Measurements from ENCODE around the gene SERPIND1. TPM values are rescaled to one million over a fixed set of nuclear protein-coding genes. Genes with fewer than 3 reads are reported as not detected.

The SERPIND1 gene
- total RNA-seq, 1 donor from 2014 or later = not detected

- Mint-ChIP-seq H3K27ac (ENCODE audit: unreplicated experiment) (no peak overlapping the region), H3K4me3 (ENCODE audit: unreplicated experiment) (no peak overlapping the region)
Observed at GRCh38 chr22:20786536-20786979, 12.6 kb downstream of the SERPIND1 start.

GRCh38 chr22:20787223-20787622 lies 13.3 kb downstream of the SERPIND1 start:
- H3K27ac ChIP-seq (ENCODE audit: low read depth, low read length) = no peak overlapping the region
- no peaks in the 10 kb centered on the region for H4K20me1 ChIP-seq (ENCODE audit: insufficient read depth, low read length)
- H3K9me3 Mint-ChIP-seq (ENCODE audit: unreplicated experiment) = no peaks in the 10 kb centered on the region
- H3K36me3 ChIP-seq (ENCODE audit: insufficient read depth, low read length) = peaks cover 10% of the 10 kb centered on the region
- TF ChIP-seq CTCF (IDR thresholded peaks at IDR 0.05; ENCODE audit: insufficient read depth, low read depth, low read length) = no peak
- no peak for TF ChIP-seq EZH2 (IDR thresholded peaks at IDR 0.05; ENCODE audit: insufficient read depth, low read length)
- peaks cover 8% of the 10 kb centered on the region for H3K4me1 ChIP-seq (ENCODE audit: insufficient read depth, low read length)
- H3K27me3 Mint-ChIP-seq (ENCODE audit: low read depth, unreplicated experiment) = no peaks in the 10 kb centered on the region
- H3K4me1 Mint-ChIP-seq (ENCODE audit: low read depth, unreplicated experiment) = no peaks in the 10 kb centered on the region
- H2AFZ ChIP-seq (ENCODE audit: low read depth, low read length) = no peak overlapping the region
- no peak overlapping the region for H3K4me2 ChIP-seq (ENCODE audit: low read length)
- H3K9me3 ChIP-seq (ENCODE audit: insufficient read depth, low read depth, low read length) = no peaks in the 10 kb centered on the region
- no peak for FAIRE-seq
- no peaks in the 10 kb centered on the region for H3K79me2 ChIP-seq (ENCODE audit: insufficient read depth, low read length)
- no peak overlapping the region for H3K9ac ChIP-seq (ENCODE audit: low read length)
- H3K27me3 ChIP-seq (ENCODE audit: insufficient read depth, low read length) = no peaks in the 10 kb centered on the region
- H3K4me3 Mint-ChIP-seq (ENCODE audit: unreplicated experiment) = no peak overlapping the region
- DNase-seq (ENCODE audit: low read depth) = no peak
- H3K4me3 ChIP-seq (ENCODE audit: insufficient read depth, low read depth, low read length) = no peak overlapping the region
- peaks cover 22% of the 10 kb centered on the region for H3K36me3 Mint-ChIP-seq (ENCODE audit: low read depth, unreplicated experiment)
- H3K27ac Mint-ChIP-seq (ENCODE audit: unreplicated experiment) = no peak overlapping the region

More at GRCh38 chr22:20786536-20786979, 12.6 kb downstream of the SERPIND1 start:
- H3K4me1 ChIP-seq (ENCODE audit: insufficient read depth, low read length) = peaks cover 13% of the 10 kb centered on the region
- Mint-ChIP-seq H3K4me1 (ENCODE audit: low read depth, unreplicated experiment) (no peaks in the 10 kb centered on the region), H3K9me3 (ENCODE audit: unreplicated experiment) (no peaks in the 10 kb centered on the region), H3K36me3 (ENCODE audit: low read depth, unreplicated experiment) (peaks cover 21% of the 10 kb centered on the region), H3K27me3 (ENCODE audit: low read depth, unreplicated experiment) (no peaks in the 10 kb centered on the region)
- no peaks in the 10 kb centered on the region for H3K27me3 ChIP-seq (ENCODE audit: insufficient read depth, low read length)
- no peaks in the 10 kb centered on the region for H3K9me3 ChIP-seq (ENCODE audit: insufficient read depth, low read depth, low read length)
- DNase-seq (ENCODE audit: low read depth) (no peak), FAIRE-seq (no peak)
- no peak overlapping the region for H3K9ac ChIP-seq (ENCODE audit: low read length)
- TF ChIP-seq CTCF (IDR thresholded peaks at IDR 0.05; ENCODE audit: insufficient read depth, low read depth, low read length) = no peak
- no peak for TF ChIP-seq EZH2 (IDR thresholded peaks at IDR 0.05; ENCODE audit: insufficient read depth, low read length)
- H3K27ac ChIP-seq (ENCODE audit: low read depth, low read length) = no peak overlapping the region
- no peak overlapping the region for H3K4me3 ChIP-seq (ENCODE audit: insufficient read depth, low read depth, low read length)
- no peak overlapping the region for H2AFZ ChIP-seq (ENCODE audit: low read depth, low read length)
- H3K36me3 ChIP-seq (ENCODE audit: insufficient read depth, low read length) = peaks cover 10% of the 10 kb centered on the region
- H3K79me2 ChIP-seq (ENCODE audit: insufficient read depth, low read length) = no peaks in the 10 kb centered on the region
- no peak overlapping the region for H3K4me2 ChIP-seq (ENCODE audit: low read length)
- no peaks in the 10 kb centered on the region for H4K20me1 ChIP-seq (ENCODE audit: insufficient read depth, low read length)

GRCh38 chr22:20787746-20788626 lies 14.1 kb downstream of the SERPIND1 start:
- Histone ChIP-seq H3K27ac (ENCODE audit: low read depth, low read length) (no peak overlapping the region), H3K36me3 (ENCODE audit: insufficient read depth, low read length) (peaks cover 10% of the 10 kb centered on the region)
- FAIRE-seq = no peak

More at GRCh38 chr22:20787746-20788626, 14.1 kb downstream of the SERPIND1 start:
- Mint-ChIP-seq H3K4me3 (ENCODE audit: unreplicated experiment) (no peak overlapping the region), H3K36me3 (ENCODE audit: low read depth, unreplicated experiment) (peaks cover 24% of the 10 kb centered on the region), H3K27me3 (ENCODE audit: low read depth, unreplicated experiment) (no peaks in the 10 kb centered on the region), H3K4me1 (ENCODE audit: low read depth, unreplicated experiment) (no peaks in the 10 kb centered on the region), H3K9me3 (ENCODE audit: unreplicated experiment) (no peaks in the 10 kb centered on the region), H3K27ac (ENCODE audit: unreplicated experiment) (no peak overlapping the region)
- Histone ChIP-seq H3K9ac (ENCODE audit: low read length) (no peak overlapping the region), H3K4me1 (ENCODE audit: insufficient read depth, low read length) (peaks cover 8% of the 10 kb centered on the region), H2AFZ (ENCODE audit: low read depth, low read length) (no peak overlapping the region), H3K4me3 (ENCODE audit: insufficient read depth, low read depth, low read length) (no peak overlapping the region), H3K27me3 (ENCODE audit: insufficient read depth, low read length) (no peaks in the 10 kb centered on the region), H3K4me2 (ENCODE audit: low read length) (no peak overlapping the region), H4K20me1 (ENCODE audit: insufficient read depth, low read length) (no peaks in the 10 kb centered on the region), H3K79me2 (ENCODE audit: insufficient read depth, low read length) (no peaks in the 10 kb centered on the region), H3K9me3 (ENCODE audit: insufficient read depth, low read depth, low read length) (no peaks in the 10 kb centered on the region)
- DNase-seq (ENCODE audit: low read depth) = no peak
- no peak for TF ChIP-seq CTCF (IDR thresholded peaks at IDR 0.05; ENCODE audit: insufficient read depth, low read depth, low read length)
- no peak for TF ChIP-seq EZH2 (IDR thresholded peaks at IDR 0.05; ENCODE audit: insufficient read depth, low read length)
